HTERT RPE-1 (cell line): ENCODE results near the gene EIF3L.

Experiments
- in situ Hi-C: fragments of 300-500 bp; cut with MboI; formaldehyde crosslinking; loops from 4 replicates; pipeline ENCODE4 v1.14.3; 2020; ENCODE audit warnings: low sequenced_read_pairs

Gene EIF3L

GRCh38 chr22:37904572-37905533, 55.6 kb downstream of the EIF3L start:
- in situ Hi-C loops: no loop called here

GRCh38 chr22:37905534-37906363, 56.5 kb downstream of the EIF3L start, which contains the start of gene MICALL1:
Gene MICALL1, plus strand, starts transcription at chr22:37906297. Its CDS starts 126 bp downstream, at chr22:37906423.
- in situ Hi-C loops: no loop called here

- in situ Hi-C loops: no loop called here
Observed at GRCh38 chr22:37906364-37907008, 57.3 kb downstream of the EIF3L start.

- in situ Hi-C loops: no loop called here
Observed at GRCh38 chr22:37907036-37907954, 58.1 kb downstream of the EIF3L start.

- in situ Hi-C loops: no loop called here
Observed at GRCh38 chr22:37909766-37910165, 60.5 kb downstream of the EIF3L start.

GRCh38 chr22:37910890-37911672, 61.9 kb downstream of the EIF3L start:
- in situ Hi-C loops: no loop called here

- in situ Hi-C loops: no loop called here
Observed at GRCh38 chr22:37911697-37912096, 62.5 kb downstream of the EIF3L start.

GRCh38 chr22:37912171-37912570, 63.0 kb downstream of the EIF3L start:
- in situ Hi-C loops: no loop called here

GRCh38 chr22:37913233-37913721, 64.1 kb downstream of the EIF3L start:
- in situ Hi-C loops: no loop called here

GRCh38 chr22:37916311-37916710, 67.1 kb downstream of the EIF3L start:
- in situ Hi-C loops: no loop called here

- in situ Hi-C loops: no loop called here
Observed at GRCh38 chr22:37917874-37918548, 68.8 kb downstream of the EIF3L start.

- in situ Hi-C loops: no loop called here
Observed at GRCh38 chr22:37918580-37919270, 69.5 kb downstream of the EIF3L start.

- in situ Hi-C loops: no loop called here
Observed at GRCh38 chr22:37920126-37920525, 70.9 kb downstream of the EIF3L start.

GRCh38 chr22:37922191-37922590, 73.0 kb downstream of the EIF3L start:
- in situ Hi-C loops: no loop called here

- in situ Hi-C loops: no loop called here
Observed at GRCh38 chr22:37923927-37924326, 74.7 kb downstream of the EIF3L start.

GRCh38 chr22:37924386-37925065, 75.3 kb downstream of the EIF3L start:
- in situ Hi-C loops: no loop called here

- in situ Hi-C loops: no loop called here
Observed at GRCh38 chr22:37925330-37925729, 76.1 kb downstream of the EIF3L start.
